Activated B cell treated with CpG ODN at 0.5 μM for 24 hours (primary cell): ENCODE measurements around the gene KIAA0825. TPM values are rescaled to one million over a fixed set of nuclear protein-coding genes. Genes with fewer than 3 reads are reported as not detected.

ENCODE experiments used
- ATAC-seq: fragments of 200-7000 bp; cut with Tn5 transposase; one replicate; pipeline ENCODE4 v1.10.0; 2021; ENCODE audit warnings: low read depth, mild to moderate bottlenecking, moderate library complexity
- CTCF ChIA-PET: fragments of 350-600 bp; sonication (Branson Sonifier 250); formaldehyde crosslinking; loops from one replicate; lab custom pipeline; 2021; ENCODE audit warnings: antibody characterized with exemption; lab: Charles Lee
- POLR2A ChIA-PET: fragments of 350-600 bp; sonication (Branson Sonifier 250); formaldehyde crosslinking; loops from one replicate; lab custom pipeline; 2021; ENCODE audit warnings: antibody characterized with exemption; lab: Charles Lee
- DNase-seq: peaks from one replicate; pipeline ENCODE4 v3.0.0; 2022
- H3K27ac Mint-ChIP-seq: one replicate; pipeline ENCODE4 v1.8.0; 2020; ENCODE audit warnings: mixed read lengths
- H3K27me3 Mint-ChIP-seq: one replicate; pipeline ENCODE4 v1.8.0; 2021; ENCODE audit warnings: mixed read lengths
- H3K36me3 Mint-ChIP-seq: one replicate; pipeline ENCODE4 v1.8.0; 2021; ENCODE audit warnings: low read depth, mixed read lengths
- H3K4me1 Mint-ChIP-seq: one replicate; pipeline ENCODE4 v1.8.0; 2021; ENCODE audit warnings: mixed read lengths
- H3K4me3 Mint-ChIP-seq: one replicate; pipeline ENCODE4 v1.8.0; 2020; ENCODE audit warnings: mild to moderate bottlenecking, mixed read lengths
- H3K9me3 Mint-ChIP-seq: one replicate; pipeline ENCODE4 v1.8.0; 2020; ENCODE audit warnings: mixed read lengths
- intact Hi-C: fragments of 100-400 bp; cut with micrococcal nuclease; formaldehyde crosslinking; loops from one replicate; pipeline ENCODE4 v1.15.1; 2024
- total RNA-seq: library from RNA; stranded (reverse); gene quantifications from 2 replicates; pipeline ENCODE4 v1.2.3, GENCODE V29; 2022
- TF ChIP-seq, protein P1 (sequence below): fragments of 200-600 bp; IDR thresholded peaks from one replicate; pipeline ENCODE4 v1.8.0; 2022; ENCODE audit warnings: antibody characterized with exemption, mild to moderate bottlenecking

The KIAA0825 gene
- total RNA-seq, 1 donor from 2014 or later, result 2.3 TPM

DNA sequence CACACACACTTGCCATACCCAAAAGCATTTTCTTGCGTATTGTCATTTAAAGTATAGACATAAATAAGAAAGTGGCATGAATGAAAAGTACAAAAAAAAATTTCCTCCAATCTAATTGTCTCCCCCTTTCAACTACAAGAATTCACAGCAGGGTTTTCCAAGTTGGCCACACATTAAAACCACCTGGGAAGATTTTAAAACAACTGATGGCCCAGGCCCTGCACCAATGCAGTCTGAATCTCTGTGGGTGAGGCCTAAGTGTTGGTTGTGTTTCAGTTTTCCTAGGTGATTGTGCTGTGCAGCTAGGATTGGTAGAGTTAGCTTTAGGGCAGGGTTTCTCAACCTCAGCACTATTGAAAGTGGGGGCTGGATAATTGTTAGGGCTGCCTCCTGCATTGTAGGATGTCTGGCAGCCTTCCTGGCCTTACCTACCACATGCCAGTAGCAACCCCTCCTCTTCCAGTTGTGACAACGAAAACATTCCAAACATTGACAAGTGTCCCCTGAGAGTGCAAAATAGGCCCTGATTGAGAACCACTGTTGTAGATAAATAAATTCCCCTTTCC is 337.1 kb downstream of the KIAA0825 start:
- Mint-ChIP-seq H3K4me1 (no peaks in the 10 kb centered on the region), H3K27me3 (no peaks in the 10 kb centered on the region), H3K9me3 (no peaks in the 10 kb centered on the region), H3K36me3 (no peaks in the 10 kb centered on the region), H3K27ac (no peak overlapping the region), H3K4me3 (no peak overlapping the region)
- no peak for ATAC-seq
- no peak for DNase-seq
- TF ChIP-seq, protein P1, sequence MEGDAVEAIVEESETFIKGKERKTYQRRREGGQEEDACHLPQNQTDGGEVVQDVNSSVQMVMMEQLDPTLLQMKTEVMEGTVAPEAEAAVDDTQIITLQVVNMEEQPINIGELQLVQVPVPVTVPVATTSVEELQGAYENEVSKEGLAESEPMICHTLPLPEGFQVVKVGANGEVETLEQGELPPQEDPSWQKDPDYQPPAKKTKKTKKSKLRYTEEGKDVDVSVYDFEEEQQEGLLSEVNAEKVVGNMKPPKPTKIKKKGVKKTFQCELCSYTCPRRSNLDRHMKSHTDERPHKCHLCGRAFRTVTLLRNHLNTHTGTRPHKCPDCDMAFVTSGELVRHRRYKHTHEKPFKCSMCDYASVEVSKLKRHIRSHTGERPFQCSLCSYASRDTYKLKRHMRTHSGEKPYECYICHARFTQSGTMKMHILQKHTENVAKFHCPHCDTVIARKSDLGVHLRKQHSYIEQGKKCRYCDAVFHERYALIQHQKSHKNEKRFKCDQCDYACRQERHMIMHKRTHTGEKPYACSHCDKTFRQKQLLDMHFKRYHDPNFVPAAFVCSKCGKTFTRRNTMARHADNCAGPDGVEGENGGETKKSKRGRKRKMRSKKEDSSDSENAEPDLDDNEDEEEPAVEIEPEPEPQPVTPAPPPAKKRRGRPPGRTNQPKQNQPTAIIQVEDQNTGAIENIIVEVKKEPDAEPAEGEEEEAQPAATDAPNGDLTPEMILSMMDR, result no peak
- intact Hi-C loops, result no loop called here
- POLR2A ChIA-PET, result no interaction called here
- CTCF ChIA-PET, result no interaction called here

DNA sequence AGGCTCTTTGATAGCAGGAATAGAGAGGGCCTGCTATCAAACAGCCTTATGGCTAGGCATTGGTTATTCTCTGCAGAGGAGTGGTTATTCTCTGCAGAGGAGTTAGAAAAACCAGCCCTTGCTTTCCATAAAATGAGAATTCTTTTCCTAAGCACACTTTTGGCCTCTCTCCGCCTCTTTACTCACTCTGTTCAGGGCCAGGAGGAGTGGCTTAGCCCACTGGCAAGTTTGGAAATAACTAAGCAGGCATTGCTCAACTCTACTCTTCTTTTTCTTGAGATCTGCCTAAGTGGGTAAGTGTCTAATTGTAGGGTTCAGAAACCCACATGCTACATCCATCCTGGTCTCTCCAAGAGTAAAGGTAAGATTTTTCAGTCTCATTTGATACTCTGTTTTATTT is 341.7 kb downstream of the KIAA0825 start:
- Mint-ChIP-seq H3K36me3 (no peaks in the 10 kb centered on the region), H3K4me3 (no peak overlapping the region), H3K27ac (no peak overlapping the region), H3K9me3 (no peaks in the 10 kb centered on the region), H3K4me1 (no peaks in the 10 kb centered on the region), H3K27me3 (no peaks in the 10 kb centered on the region)
- CTCF ChIA-PET, result no interaction called here
- intact Hi-C loops, result no loop called here
- ATAC-seq (no peak), DNase-seq (no peak)
- POLR2A ChIA-PET, result no interaction called here
- TF ChIP-seq, protein P1, result no peak

DNA sequence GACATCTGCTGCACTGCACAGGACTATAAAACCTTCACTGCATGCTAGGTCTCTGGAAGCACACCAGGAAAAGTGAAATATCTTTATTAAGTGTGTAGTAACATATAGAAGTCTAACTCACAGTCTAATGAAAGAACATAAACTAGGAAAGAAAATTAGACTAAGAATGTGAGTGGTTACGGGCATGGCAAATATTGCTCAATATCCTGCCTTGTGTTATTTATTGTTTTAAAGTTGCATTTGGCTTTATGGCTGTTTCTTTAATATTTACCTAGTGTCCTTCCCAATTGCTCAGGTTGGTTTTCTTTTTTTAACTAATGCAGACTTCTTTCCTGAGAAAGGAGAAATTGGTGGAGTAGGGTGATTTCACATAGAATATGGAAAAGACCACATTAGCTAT is 342.4 kb downstream of the KIAA0825 start:
- ATAC-seq, result no peak
- no peak overlapping the region for H3K4me3 Mint-ChIP-seq
- TF ChIP-seq, protein P1, result no peak
- CTCF ChIA-PET, result no interaction called here
- intact Hi-C loops, result no loop called here
- H3K27ac Mint-ChIP-seq, result no peak overlapping the region
- no peaks in the 10 kb centered on the region for H3K4me1 Mint-ChIP-seq
- H3K36me3 Mint-ChIP-seq, result no peaks in the 10 kb centered on the region
- no peaks in the 10 kb centered on the region for H3K9me3 Mint-ChIP-seq
- POLR2A ChIA-PET, result no interaction called here
- no peak for DNase-seq
- H3K27me3 Mint-ChIP-seq, result peaks cover 1% of the 10 kb centered on the region

DNA sequence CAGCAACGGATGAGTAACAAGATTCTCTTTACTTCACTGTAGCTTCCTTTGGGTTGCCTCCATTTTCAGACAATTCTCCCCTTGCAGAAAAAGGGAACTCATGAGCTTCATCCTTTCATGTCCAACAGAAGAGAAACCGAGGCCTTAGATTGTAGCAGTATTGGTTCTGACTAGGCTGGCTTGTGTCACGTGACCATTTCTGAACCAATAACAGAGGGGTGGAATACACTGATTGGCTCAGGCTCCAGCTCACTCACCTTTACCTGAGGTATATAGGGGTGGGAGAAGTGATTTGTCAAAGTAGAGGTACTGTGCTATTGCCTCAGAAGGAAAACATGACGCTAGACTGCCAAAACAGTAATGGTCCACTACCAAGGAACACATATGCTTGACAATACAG is 343.7 kb downstream of the KIAA0825 start:
- Mint-ChIP-seq H3K4me3 (no peak overlapping the region), H3K27ac (no peak overlapping the region), H3K4me1 (no peaks in the 10 kb centered on the region), H3K9me3 (peaks cover 11% of the 10 kb centered on the region), H3K36me3 (no peaks in the 10 kb centered on the region), H3K27me3 (peaks cover 2% of the 10 kb centered on the region)
- DNase-seq, result no peak
- no peak for ATAC-seq
- ChIA-PET POLR2A (no interaction called here), CTCF (no interaction called here)
- intact Hi-C loops, result no loop called here
- TF ChIP-seq, protein P1, result no peak

DNA sequence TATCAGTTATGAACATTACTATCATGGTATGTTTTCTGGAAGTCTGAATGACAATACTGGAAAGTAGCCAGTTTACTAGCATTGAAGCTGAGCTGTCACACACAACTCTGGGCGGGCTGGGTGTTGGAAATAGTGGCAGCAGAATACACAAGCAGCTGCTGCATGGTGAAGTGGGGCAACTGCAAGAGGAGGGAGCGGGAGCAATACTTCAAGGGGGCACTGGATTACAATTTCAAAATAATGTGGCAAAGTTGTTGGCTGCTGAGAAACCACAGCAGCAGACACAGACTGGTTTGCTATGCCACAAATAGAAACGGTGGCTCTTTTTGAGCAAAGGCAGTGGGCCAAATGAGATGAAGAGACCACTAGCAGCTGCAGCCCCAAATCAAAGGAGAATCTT is 350.2 kb downstream of the KIAA0825 start:
- TF ChIP-seq, protein P1, result no peak
- no peak for DNase-seq
- H3K4me3 Mint-ChIP-seq, result no peak overlapping the region
- H3K27ac Mint-ChIP-seq, result no peak overlapping the region
- H3K9me3 Mint-ChIP-seq, result peaks cover 14% of the 10 kb centered on the region
- ChIA-PET POLR2A (no interaction called here), CTCF (no interaction called here)
- no peaks in the 10 kb centered on the region for H3K36me3 Mint-ChIP-seq
- no peak for ATAC-seq
- H3K27me3 Mint-ChIP-seq, result peaks cover 2% of the 10 kb centered on the region
- intact Hi-C loops, result no loop called here
- no peaks in the 10 kb centered on the region for H3K4me1 Mint-ChIP-seq
